Thyroid gland (tissue), 4 donors: ENCODE data around the gene SPZ1. TPM values are rescaled to one million over a fixed set of nuclear protein-coding genes. Genes with fewer than 3 reads are reported as not detected.
"Not testable (repeated sequence)": the region's sequence is repeated elsewhere in the genome, so short reads cannot be mapped to it uniquely, and the experiment has no call there.

Experiments
- DNase-seq, 2 donors: peaks; one replicate each; pipeline ENCODE4 v3.0.0-alpha.2; 2019
- H3K27ac ChIP-seq, 3 donors: fragments of 200-600 bp; sonication (generic); 1 replicate in 2 of 3; 2 replicates in 1 of 3; pipeline ENCODE4 v1.5.1; 2016 to 2019; ENCODE audit warnings: mild to moderate bottlenecking in 1 of 3, moderate library complexity in 1 of 3
- H3K27me3 ChIP-seq: fragments of 200-600 bp; sonication (generic); one replicate; pipeline ENCODE4 v1.5.1; 2019
- H3K36me3 ChIP-seq, 2 donors: fragments of 200-600 bp; sonication (generic); one replicate each; pipeline ENCODE4 v1.5.1; 2016 to 2019
- H3K4me1 ChIP-seq, 2 donors: fragments of 200-600 bp; sonication (generic); one replicate each; pipeline ENCODE4 v1.5.1; 2017 to 2019
- H3K4me3 ChIP-seq, 3 donors: fragments of 200-600 bp; sonication (generic); replicated peaks in 1 of 3; 1 replicate in 2 of 3; 2 replicates in 1 of 3; pipeline ENCODE4 v1.5.1; 2016; ENCODE audit warnings: mild to moderate bottlenecking in 1 of 3
- H3K9me3 ChIP-seq: fragments of 200-600 bp; sonication (generic); one replicate; pipeline ENCODE4 v1.5.1; 2017
- CTCF ChIP-seq, 6 experiments: fragments of 200-600 bp in 3 of 6; fragments of 450-650 bp in 3 of 6; sonication (generic) in 3 of 6; IDR thresholded peaks; one replicate each; pipeline ENCODE4 v1.5.1; 2016 to 2019; ENCODE audit warnings: antibody characterized with exemption in 6 of 6, mild to moderate bottlenecking in 2 of 6, inconsistent platforms in 1 of 6, moderate library complexity in 1 of 6
- POLR2A ChIP-seq, 2 donors: fragments of 450-650 bp; IDR thresholded peaks; one replicate each; pipeline ENCODE4 v1.6.1; 2017; ENCODE audit warnings: antibody characterized with exemption in 2 of 2, mild to moderate bottlenecking in 2 of 2, moderate library complexity in 1 of 2
- WGBS, 2 donors: methylation state at CpG; one replicate each; pipeline ENCODE4 v1.1.5; 2017; 5-methylcytosine and 5-hydroxymethylcytosine counted together
- intact Hi-C: fragments of 100-400 bp; cut with DNase I; formaldehyde crosslinking; loops from one replicate; pipeline ENCODE4 v1.15.1; 2023
- total RNA-seq, 4 donors: library from RNA; depleted of rRNA; stranded (reverse); fragments of >200 nt; gene quantifications; one replicate each; pipeline ENCODE4 v1.2.3, GENCODE V29; 2016

The SPZ1 gene
- total RNA-seq, 4 donors from 2014 or later = not detected

DNA sequence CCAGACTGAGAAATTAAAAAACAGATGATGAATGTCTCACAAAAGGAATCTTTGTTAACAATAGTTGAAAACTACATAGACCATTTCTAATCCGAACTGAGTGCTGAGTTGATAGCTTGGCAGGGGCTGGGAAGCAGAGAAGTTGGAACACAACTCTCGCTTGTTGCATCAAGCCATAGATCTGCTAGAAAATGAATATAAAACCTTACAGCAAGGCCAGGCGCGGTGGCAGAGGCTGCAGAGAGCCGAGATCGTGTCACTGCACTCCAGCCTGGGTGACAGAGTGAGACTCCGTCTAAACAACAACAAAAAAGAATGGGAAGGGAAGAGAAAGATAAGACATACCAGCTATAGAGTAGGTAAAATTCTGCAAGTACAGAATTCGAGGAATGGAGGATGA is 28.0 kb upstream of the SPZ1 start:
- TF ChIP-seq POLR2A (IDR thresholded peaks at IDR 0.05) = no peak
- TF ChIP-seq CTCF (IDR thresholded peaks at IDR 0.05) = no peak
- no peaks in the 10 kb centered on the region for H3K4me1 ChIP-seq
- no peak for DNase-seq
- no peaks in the 10 kb centered on the region for H3K9me3 ChIP-seq
- H3K27ac ChIP-seq = no peak overlapping the region
- no peak overlapping the region for H3K4me3 ChIP-seq
- no peaks in the 10 kb centered on the region for H3K36me3 ChIP-seq
- H3K27me3 ChIP-seq = no peaks in the 10 kb centered on the region
- intact Hi-C loops = no loop called here
- WGBS, 2 donors = 85 to 86% methylated on average over 8 of the region's 8 CpGs

GRCh38 chr5:80296121-80296520 is 23.7 kb upstream of the SPZ1 start:
- Histone ChIP-seq H3K27ac (no peak overlapping the region), H3K27me3 (no peaks in the 10 kb centered on the region), H3K36me3 (no peaks in the 10 kb centered on the region), H3K4me1 (no peaks in the 10 kb centered on the region), H3K9me3 (no peaks in the 10 kb centered on the region), H3K4me3 (no peak overlapping the region)
- WGBS, 2 donors = 75 to 77% methylated on average over 6 of the region's 6 CpGs
- DNase-seq = no peak
- intact Hi-C loops = no loop called here
- no peak for TF ChIP-seq CTCF (IDR thresholded peaks at IDR 0.05)
- no peak for TF ChIP-seq POLR2A (IDR thresholded peaks at IDR 0.05)

DNA sequence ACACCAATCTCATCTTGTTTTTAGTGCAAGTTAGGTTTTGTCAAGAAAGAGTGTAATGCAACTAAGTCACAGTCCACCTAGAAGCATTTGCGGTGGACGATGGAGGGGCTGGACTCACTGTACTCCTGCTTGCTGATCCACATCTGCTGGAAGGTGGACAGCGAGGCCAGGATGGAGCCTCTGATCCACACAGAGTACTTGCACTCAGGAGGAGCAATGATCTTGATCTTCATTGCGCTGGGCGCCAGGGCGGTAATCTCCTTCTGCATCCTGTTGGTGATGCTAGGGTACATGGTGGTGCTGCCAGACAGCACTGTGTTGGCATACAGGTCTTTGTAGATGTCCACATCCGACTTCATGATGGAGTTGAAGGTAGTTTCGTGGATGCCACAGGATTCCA is 20.2 kb upstream of the SPZ1 start:
- 90 to 96% methylated on average over 8 of the region's 8 CpGs for WGBS, 2 donors
- intact Hi-C loops = no loop called here

DNA sequence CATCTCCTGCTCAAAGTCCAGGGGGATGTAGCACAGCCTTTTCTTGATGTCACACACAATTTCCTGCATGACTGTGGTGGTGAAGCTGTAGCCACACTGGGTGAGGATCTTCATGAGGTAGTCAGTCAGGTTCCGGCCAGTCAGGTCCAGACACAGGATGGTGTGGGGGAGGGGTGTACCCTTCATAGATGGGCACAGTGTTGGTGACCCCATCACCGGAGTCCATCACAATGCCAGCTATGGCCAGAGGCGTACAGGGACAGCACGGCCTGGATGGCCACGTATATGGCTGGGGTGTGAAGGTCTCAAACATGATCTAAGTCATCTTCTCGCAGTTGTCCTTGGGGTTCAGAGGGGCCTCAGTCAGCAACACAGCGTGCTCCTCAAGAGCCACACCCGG is 19.7 kb upstream of the SPZ1 start:
- TF ChIP-seq POLR2A (IDR thresholded peaks at IDR 0.05) = no peak
- TF ChIP-seq CTCF (IDR thresholded peaks at IDR 0.05) = no peak
- intact Hi-C loops = no loop called here
- H3K27ac ChIP-seq = no peak overlapping the region
- no peaks in the 10 kb centered on the region for H3K9me3 ChIP-seq
- WGBS, 2 donors = 74 to 84% methylated on average over 8 of the region's 8 CpGs
- no peaks in the 10 kb centered on the region for H3K4me1 ChIP-seq
- DNase-seq = no peak
- H3K4me3 ChIP-seq = no peak overlapping the region
- H3K27me3 ChIP-seq = no peaks in the 10 kb centered on the region
- H3K36me3 ChIP-seq = no peaks in the 10 kb centered on the region

More for the DNA sequence above, 20.2 kb upstream of the SPZ1 start:
- H3K9me3 ChIP-seq = no peaks in the 10 kb centered on the region
- H3K4me3 ChIP-seq = no peak overlapping the region
- H3K27ac ChIP-seq = no peak overlapping the region
- no peaks in the 10 kb centered on the region for H3K4me1 ChIP-seq
- no peak for DNase-seq
- TF ChIP-seq CTCF (IDR thresholded peaks at IDR 0.05) (no peak), POLR2A (IDR thresholded peaks at IDR 0.05) (no peak)
- no peaks in the 10 kb centered on the region for H3K36me3 ChIP-seq
- no peaks in the 10 kb centered on the region for H3K27me3 ChIP-seq

DNA sequence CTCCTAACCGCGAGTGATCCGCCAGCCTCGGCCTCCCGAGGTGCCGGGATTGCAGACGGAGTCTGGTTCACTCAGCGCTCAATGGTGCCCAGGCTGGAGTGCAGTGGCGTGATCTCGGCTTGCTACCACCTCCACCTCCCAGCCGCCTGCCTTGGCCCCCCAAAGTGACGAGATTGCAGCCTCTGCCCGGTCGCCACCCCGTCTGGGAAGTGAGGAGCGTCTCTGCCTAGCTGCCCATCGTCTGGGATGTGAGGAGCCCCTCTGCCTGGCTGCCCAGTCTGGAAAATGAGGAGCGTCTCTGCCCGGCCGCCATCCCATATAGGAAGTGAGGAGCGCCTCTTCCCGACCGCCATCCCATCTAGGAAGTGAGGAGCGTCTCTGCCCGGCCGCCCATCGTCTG is 19.0 kb upstream of the SPZ1 start:
- H3K9me3 ChIP-seq, H3K27me3 ChIP-seq, DNase-seq, H3K27ac ChIP-seq, H3K4me1 ChIP-seq, H3K4me3 ChIP-seq, intact Hi-C loops, H3K36me3 ChIP-seq: not testable (repeated sequence)
- WGBS, 2 donors = 100% methylated on average over 6 of the region's 27 CpGs; no CpG with 5 or more reads in 1 of the 2 donors

- H3K9me3 ChIP-seq, H3K27ac ChIP-seq, H3K27me3 ChIP-seq, H3K4me3 ChIP-seq, H3K36me3 ChIP-seq, intact Hi-C loops, H3K4me1 ChIP-seq, DNase-seq: not testable (repeated sequence)
- WGBS, 2 donors = no CpG with 5 or more reads among the region's 34 CpGs
These were observed 18.5 kb upstream of the SPZ1 start for GRCh38 chr5:80301342-80301741.
